ENCODE results near the gene AIPL1.

Gene AIPL1

DNA sequence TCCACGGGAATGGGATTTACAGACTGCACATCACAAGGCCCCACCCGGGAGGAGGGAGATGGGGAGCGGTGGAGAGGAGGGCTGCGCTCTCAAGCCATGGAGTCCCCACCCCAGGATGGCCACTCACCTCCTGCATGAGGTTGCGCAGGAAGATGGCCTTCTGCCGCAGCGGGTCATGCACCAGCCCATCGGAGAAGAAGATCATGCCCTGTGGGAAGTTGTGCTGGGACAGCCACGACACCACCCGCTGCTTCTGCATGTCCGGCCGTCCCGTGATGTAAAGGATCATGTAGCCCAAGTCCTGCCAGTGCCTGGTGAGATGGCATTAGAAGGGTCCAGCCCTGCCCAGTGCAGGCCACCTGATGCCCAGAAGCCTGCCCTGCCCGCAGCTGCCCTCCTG, 26.3 kb upstream of the AIPL1 start:
- TF ChIP-seq POU2F2 (IDR thresholded peaks at IDR 0.05; ENCODE audit: low read depth, low read length) (no peak), POLR2AphosphoS5 (IDR thresholded peaks at IDR 0.05; ENCODE audit: low read depth, low read length) (no peak), TAF1 (IDR thresholded peaks at IDR 0.05; ENCODE audit: low read depth, low read length) (no peak), POLR2A (IDR thresholded peaks at IDR 0.05; ENCODE audit: low read depth, low read length) (no peak), SPI1 (IDR thresholded peaks at IDR 0.05; ENCODE audit: low read depth, low read length) (no peak)
- no peak for FAIRE-seq
- DNase-seq (ENCODE audit: insufficient read length, low spot score): no peak

DNA sequence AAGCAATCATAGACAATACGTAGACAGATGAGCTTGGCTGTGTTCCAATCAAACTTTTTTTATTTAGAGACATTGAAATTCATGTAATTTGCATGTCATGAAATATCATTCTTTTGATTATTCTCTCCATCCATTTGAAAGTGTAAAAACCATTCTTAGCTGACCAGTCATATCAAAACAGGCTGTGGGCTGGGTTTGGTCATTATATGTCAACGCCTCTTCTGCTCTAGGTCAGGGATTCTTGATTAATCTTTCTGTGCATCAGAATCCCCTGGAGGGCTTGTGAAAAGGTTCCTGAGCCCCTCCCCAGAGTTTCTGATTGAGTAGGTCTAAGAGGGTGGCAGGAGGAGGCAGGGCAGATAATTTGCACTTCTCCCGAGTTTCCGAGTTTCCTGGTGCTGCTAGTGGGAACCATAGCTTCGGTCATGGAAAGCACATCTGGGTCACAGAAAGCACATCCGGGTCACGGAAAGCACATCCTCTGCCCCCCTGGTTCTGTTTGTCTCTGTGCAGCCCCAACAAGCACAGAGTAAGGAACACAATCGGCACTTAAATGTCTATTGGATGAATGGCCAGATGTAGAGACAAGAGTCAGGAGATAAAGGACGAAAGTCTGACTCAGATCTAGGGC, 25.7 kb upstream of the AIPL1 start:
- FAIRE-seq: no peak
- DNase-seq (ENCODE audit: insufficient read length, low spot score): no peak
- no peak for TF ChIP-seq TAF1 (IDR thresholded peaks at IDR 0.05; ENCODE audit: low read depth, low read length)
- TF ChIP-seq SPI1 (IDR thresholded peaks at IDR 0.05; ENCODE audit: low read depth, low read length): no peak
- no peak for TF ChIP-seq POLR2AphosphoS5 (IDR thresholded peaks at IDR 0.05; ENCODE audit: low read depth, low read length)
- TF ChIP-seq POU2F2 (IDR thresholded peaks at IDR 0.05; ENCODE audit: low read depth, low read length): no peak

DNA sequence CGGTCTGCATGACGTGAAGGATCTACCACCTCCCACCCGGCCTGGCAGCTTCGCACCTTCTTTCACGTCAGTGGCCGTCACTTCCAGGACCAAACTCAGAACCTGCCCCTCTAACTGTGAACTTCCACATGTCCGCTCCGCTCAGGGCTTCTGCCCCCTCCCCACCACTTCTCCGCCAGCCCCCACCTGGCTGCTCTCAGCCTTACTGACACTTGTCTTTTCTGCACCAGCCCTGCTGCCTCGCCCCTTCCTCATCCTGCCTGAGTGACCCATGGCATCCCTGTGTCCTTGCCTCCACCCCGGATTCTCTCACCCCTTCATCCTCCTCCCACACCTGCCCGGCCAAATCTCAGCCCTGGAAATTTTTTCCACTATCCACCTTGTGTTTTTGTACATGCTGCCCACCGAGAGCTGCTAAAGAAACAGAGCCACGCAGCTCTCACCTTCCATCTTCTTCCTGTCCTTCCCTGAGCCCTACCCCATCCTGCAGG, 23.6 kb upstream of the AIPL1 start:
- FAIRE-seq: no peak
- DNase-seq (ENCODE audit: insufficient read length, low spot score): no peak
- TF ChIP-seq TAF1 (IDR thresholded peaks at IDR 0.05; ENCODE audit: low read depth, low read length) (no peak), POU2F2 (IDR thresholded peaks at IDR 0.05; ENCODE audit: low read depth, low read length) (no peak), POLR2AphosphoS5 (IDR thresholded peaks at IDR 0.05; ENCODE audit: low read depth, low read length) (no peak), PAX5 (IDR thresholded peaks at IDR 0.05; ENCODE audit: insufficient read depth, low read length, severe bottlenecking) (no peak), SPI1 (IDR thresholded peaks at IDR 0.05; ENCODE audit: low read depth, low read length) (no peak), POLR2A (IDR thresholded peaks at IDR 0.05; ENCODE audit: low read depth, low read length) (no peak)

DNA sequence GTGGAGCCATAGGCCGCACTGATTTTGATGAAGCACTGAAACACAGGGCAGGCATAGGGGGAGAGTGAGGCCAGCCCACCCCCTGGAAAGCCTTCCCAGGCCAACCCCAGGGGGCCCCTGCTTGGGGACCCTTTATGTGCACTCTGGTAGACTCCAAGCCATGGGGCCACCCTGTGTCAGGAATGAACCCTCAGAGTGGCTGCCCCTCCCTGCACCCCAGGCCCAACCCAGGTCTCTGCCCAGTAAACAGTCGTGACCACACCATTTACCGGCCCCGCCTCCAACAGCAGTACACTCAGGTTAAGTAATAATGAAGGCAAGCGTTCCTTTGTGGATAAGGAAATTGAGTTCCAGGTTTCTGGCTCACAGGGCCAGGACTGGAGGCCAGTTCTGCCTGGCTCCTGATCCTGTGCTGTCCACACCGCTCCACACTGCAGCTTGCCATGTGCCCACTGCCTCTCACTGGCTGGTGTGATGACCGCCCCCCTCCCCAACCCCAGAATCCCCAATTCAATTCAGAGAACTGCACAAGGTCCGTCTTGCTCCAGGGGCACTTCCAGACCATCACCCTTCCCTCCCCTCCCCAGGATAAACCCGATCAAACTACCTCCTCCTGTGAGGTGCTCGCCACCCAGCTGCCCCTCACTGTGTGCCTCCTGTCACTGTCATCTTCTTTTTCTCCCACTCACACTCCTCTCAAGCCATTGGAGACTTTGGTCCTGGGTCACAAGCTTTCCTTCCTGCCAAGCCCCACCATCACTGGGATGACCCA, 23.0 kb upstream of the AIPL1 start:
- no peak for TF ChIP-seq PAX5 (IDR thresholded peaks at IDR 0.05; ENCODE audit: insufficient read depth, low read length, severe bottlenecking)
- TF ChIP-seq SPI1 (IDR thresholded peaks at IDR 0.05; ENCODE audit: low read depth, low read length): no peak
- no peak for TF ChIP-seq POU2F2 (IDR thresholded peaks at IDR 0.05; ENCODE audit: low read depth, low read length)
- TF ChIP-seq POLR2AphosphoS5 (IDR thresholded peaks at IDR 0.05; ENCODE audit: low read depth, low read length): no peak
- TF ChIP-seq POLR2A (IDR thresholded peaks at IDR 0.05; ENCODE audit: low read depth, low read length): no peak
- DNase-seq (ENCODE audit: insufficient read length, low spot score) (no peak), FAIRE-seq (no peak)

DNA sequence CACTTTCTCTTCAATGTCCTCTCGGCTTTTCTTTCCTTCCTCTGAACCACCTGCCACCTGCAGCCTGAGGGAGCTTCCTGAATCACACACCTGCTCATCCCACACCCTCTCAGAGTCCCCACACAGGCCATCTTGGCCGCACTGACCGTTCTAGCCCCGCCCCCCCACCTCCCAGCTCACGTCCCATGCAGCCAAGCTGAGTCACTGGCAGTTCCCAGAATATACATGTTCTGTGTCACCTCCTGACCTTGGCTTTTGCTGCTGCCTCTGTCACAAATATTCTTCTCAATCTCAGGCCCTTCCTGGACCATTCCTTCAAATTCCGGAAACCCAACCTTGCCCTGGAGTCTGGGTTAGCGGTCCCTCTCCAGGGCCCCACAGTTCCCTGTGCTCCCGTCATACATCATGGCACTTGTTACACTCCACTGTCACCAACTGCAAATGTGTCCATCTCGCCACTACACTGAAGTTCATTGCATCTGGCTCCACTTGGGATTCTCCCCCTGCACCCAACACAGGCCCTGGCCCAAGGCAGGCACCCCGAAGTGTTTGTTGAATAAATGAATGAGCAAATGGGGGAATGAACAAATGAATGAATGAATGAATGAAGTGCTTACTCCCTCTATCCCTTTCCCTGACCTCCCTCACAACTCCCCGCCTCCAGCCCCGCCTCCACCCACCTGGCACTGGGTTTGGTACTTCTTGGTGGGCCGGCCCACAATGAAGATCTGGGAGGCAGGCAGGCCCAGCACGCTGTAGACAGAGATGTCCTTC, 22.2 kb upstream of the AIPL1 start:
- no peak for DNase-seq (ENCODE audit: insufficient read length, low spot score)
- no peak for TF ChIP-seq TAF1 (IDR thresholded peaks at IDR 0.05; ENCODE audit: low read depth, low read length)
- TF ChIP-seq POU2F2 (IDR thresholded peaks at IDR 0.05; ENCODE audit: low read depth, low read length): no peak
- no peak for TF ChIP-seq SPI1 (IDR thresholded peaks at IDR 0.05; ENCODE audit: low read depth, low read length)
- FAIRE-seq: no peak

GRCh38 chr17:6456321-6456720, 21.4 kb upstream of the AIPL1 start:
- FAIRE-seq: no peak

GRCh38 chr17:6455321-6455705, 20.4 kb upstream of the AIPL1 start:
- FAIRE-seq (peak; percentile 26), DNase-seq (ENCODE audit: insufficient read length, low spot score) (peak; percentile 60)

More at GRCh38 chr17:6456321-6456720, 21.4 kb upstream of the AIPL1 start:
- TF ChIP-seq POLR2AphosphoS5 (IDR thresholded peaks at IDR 0.05; ENCODE audit: low read depth, low read length): no peak
- no peak for DNase-seq (ENCODE audit: insufficient read length, low spot score)

GRCh38 chr17:6454495-6455320, 19.8 kb upstream of the AIPL1 start:
- no peak for DNase-seq (ENCODE audit: insufficient read length, low spot score)
- no peak for FAIRE-seq
- TF ChIP-seq POLR2A (IDR thresholded peaks at IDR 0.05; ENCODE audit: low read depth, low read length) (no peak), TAF1 (IDR thresholded peaks at IDR 0.05; ENCODE audit: low read depth, low read length) (no peak), SPI1 (IDR thresholded peaks at IDR 0.05; ENCODE audit: low read depth, low read length) (no peak), POLR2AphosphoS5 (IDR thresholded peaks at IDR 0.05; ENCODE audit: low read depth, low read length) (no peak), POU2F2 (IDR thresholded peaks at IDR 0.05; ENCODE audit: low read depth, low read length) (no peak), PAX5 (IDR thresholded peaks at IDR 0.05; ENCODE audit: insufficient read depth, low read length, severe bottlenecking) (no peak)

More at GRCh38 chr17:6455321-6455705, 20.4 kb upstream of the AIPL1 start:
- TF ChIP-seq POLR2A (IDR thresholded peaks at IDR 0.05; ENCODE audit: low read depth, low read length) (no peak), POU2F2 (IDR thresholded peaks at IDR 0.05; ENCODE audit: low read depth, low read length) (no peak), SPI1 (IDR thresholded peaks at IDR 0.05; ENCODE audit: low read depth, low read length) (no peak), POLR2AphosphoS5 (IDR thresholded peaks at IDR 0.05; ENCODE audit: low read depth, low read length) (no peak), TAF1 (IDR thresholded peaks at IDR 0.05; ENCODE audit: low read depth, low read length) (no peak)

Data from GM12891 (cell line).